Measurements from ENCODE around the gene TUBB2A.
"Not testable (repeated sequence)": the region's sequence is repeated elsewhere in the genome, so short reads cannot be mapped to it uniquely, and the experiment has no call there.

The TUBB2A gene

GRCh38 chr6:3163248-3163594 is 5.9 kb upstream of the TUBB2A start:
- TF ChIP-seq MYC (IDR thresholded peaks at IDR 0.05; ENCODE audit: low read depth, low read length) (no peak), POLR2A (IDR thresholded peaks at IDR 0.05; ENCODE audit: extremely low read depth, insufficient read length) (peak; percentile 6)
- DNase-seq (ENCODE audit: low read depth), result no peak
- H3K4me3 ChIP-seq (ENCODE audit: low read depth, low read length), result peak overlapping the region; percentile 46

GRCh38 chr6:3162565-3163247 is 5.4 kb upstream of the TUBB2A start:
- TF ChIP-seq POLR2A (IDR thresholded peaks at IDR 0.05; ENCODE audit: extremely low read depth, insufficient read length), result peak; percentile 73
- peak; percentile 52 for TF ChIP-seq MYC (IDR thresholded peaks at IDR 0.05; ENCODE audit: low read depth, low read length)
- no peak for TF ChIP-seq CTCF (IDR thresholded peaks at IDR 0.05; ENCODE audit: low read depth, low read length)
- peak; percentile 57; the same call in 1 of the 2 replicates for TF ChIP-seq MAX (IDR thresholded peaks at IDR 0.05; ENCODE audit: low read depth, low read length)
- peak; percentile 91 for DNase-seq (ENCODE audit: low read depth)
- H3K4me3 ChIP-seq (ENCODE audit: low read depth, low read length), result peak overlapping the region; percentile 52

GRCh38 chr6:3162067-3162497 is 4.7 kb upstream of the TUBB2A start:
- TF ChIP-seq MYC (IDR thresholded peaks at IDR 0.05; ENCODE audit: low read depth, low read length), result no peak
- no peak for TF ChIP-seq MAX (IDR thresholded peaks at IDR 0.05; ENCODE audit: low read depth, low read length)
- no peak for TF ChIP-seq POLR2A (IDR thresholded peaks at IDR 0.05; ENCODE audit: extremely low read depth, insufficient read length)
- no peak for TF ChIP-seq CTCF (IDR thresholded peaks at IDR 0.05; ENCODE audit: low read depth, low read length)
- peak overlapping the region; percentile 52 for H3K4me3 ChIP-seq (ENCODE audit: low read depth, low read length)
- DNase-seq (ENCODE audit: low read depth), result peak; percentile 37

GRCh38 chr6:3159805-3160781 is 2.7 kb upstream of the TUBB2A start:
- H3K4me3 ChIP-seq (ENCODE audit: low read depth, low read length), result no peak overlapping the region
- TF ChIP-seq MYC (IDR thresholded peaks at IDR 0.05; ENCODE audit: low read depth, low read length) (no peak), CTCF (IDR thresholded peaks at IDR 0.05; ENCODE audit: low read depth, low read length) (no peak), POLR2A (IDR thresholded peaks at IDR 0.05; ENCODE audit: extremely low read depth, insufficient read length) (no peak), MAX (IDR thresholded peaks at IDR 0.05; ENCODE audit: low read depth, low read length) (no peak)
- peak; percentile 62 for DNase-seq (ENCODE audit: low read depth)

GRCh38 chr6:3156184-3157130 is 887 bp downstream of the TUBB2A start:
- peak; percentile 48 for DNase-seq (ENCODE audit: low read depth)
- peak overlapping the region; percentile 49 for H3K4me3 ChIP-seq (ENCODE audit: low read depth, low read length)

- DNase-seq (ENCODE audit: low read depth); H3K4me3 ChIP-seq (ENCODE audit: low read depth, low read length): not testable (repeated sequence)
These were observed 1.9 kb downstream of the TUBB2A start for GRCh38 chr6:3155416-3155815.

- no peak for DNase-seq (ENCODE audit: low read depth)
- TF ChIP-seq POLR2A (IDR thresholded peaks at IDR 0.05; ENCODE audit: extremely low read depth, insufficient read length) (no peak), MAX (IDR thresholded peaks at IDR 0.05; ENCODE audit: low read depth, low read length) (no peak), CTCF (IDR thresholded peaks at IDR 0.05; ENCODE audit: low read depth, low read length) (no peak), MYC (IDR thresholded peaks at IDR 0.05; ENCODE audit: low read depth, low read length) (no peak)
- no peak overlapping the region for H3K4me3 ChIP-seq (ENCODE audit: low read depth, low read length)
These were observed 4.7 kb downstream of the TUBB2A start for GRCh38 chr6:3152689-3153088.

Measured in NB4 (cell line).